A375 (cell line): ENCODE data around the gene SYTL5. TPM values are rescaled to one million over a fixed set of nuclear protein-coding genes. Genes with fewer than 3 reads are reported as not detected.

Source experiments
- small RNA-seq: library from RNA; depleted of rRNA; stranded (forward); fragments of <200 nt; gene quantifications from one replicate; pipeline ENCODE3, GENCODE V24; 2014
- total RNA-seq: library from RNA; depleted of rRNA; stranded (reverse); fragments of >200 nt; shearing (Covaris generic); gene quantifications from 2 replicates; pipeline ENCODE4 v1.2.3, GENCODE V29; 2014; rRNA removed

SYTL5 gene
- 62.6 and 66.9 TPM in 2 replicates for total RNA-seq

GRCh38 chrX:38006291-38006690, at the start of gene SYTL5:
Gene SYTL5 (plus strand): TSS chrX:38006553. CDS start chrX:38033890, 27,337 bp downstream.

Small RNA genes within 50 kb of the gene (small RNA-seq; reads per million reads assigned to genes)
- not detected for gene MIR548AJ2

Other genes with a start within 250 kb of the SYTL5 start
- not detected in 2 replicates for gene CYBB, start 226.5 kb upstream of the SYTL5 start, total RNA-seq
- 45.9 and 50.7 TPM in 2 replicates for gene DYNLT3, start 159.0 kb upstream of the SYTL5 start, total RNA-seq
- 136 and 140 TPM in 2 replicates for gene SRPX, start 214.3 kb downstream of the SYTL5 start, total RNA-seq